Measurements from ENCODE around the gene STAT6. TPM values are rescaled to one million over a fixed set of nuclear protein-coding genes. Genes with fewer than 3 reads are reported as not detected.
A peak's percentile ranks its signal among the peaks of the same experiment; 100 is the strongest.
"Not testable (repeated sequence)": the region's sequence is repeated elsewhere in the genome, so short reads cannot be mapped to it uniquely, and the experiment has no call there.

The STAT6 gene
- total RNA-seq, 1 experiment from 2014 or later = 64.9 TPM

DNA sequence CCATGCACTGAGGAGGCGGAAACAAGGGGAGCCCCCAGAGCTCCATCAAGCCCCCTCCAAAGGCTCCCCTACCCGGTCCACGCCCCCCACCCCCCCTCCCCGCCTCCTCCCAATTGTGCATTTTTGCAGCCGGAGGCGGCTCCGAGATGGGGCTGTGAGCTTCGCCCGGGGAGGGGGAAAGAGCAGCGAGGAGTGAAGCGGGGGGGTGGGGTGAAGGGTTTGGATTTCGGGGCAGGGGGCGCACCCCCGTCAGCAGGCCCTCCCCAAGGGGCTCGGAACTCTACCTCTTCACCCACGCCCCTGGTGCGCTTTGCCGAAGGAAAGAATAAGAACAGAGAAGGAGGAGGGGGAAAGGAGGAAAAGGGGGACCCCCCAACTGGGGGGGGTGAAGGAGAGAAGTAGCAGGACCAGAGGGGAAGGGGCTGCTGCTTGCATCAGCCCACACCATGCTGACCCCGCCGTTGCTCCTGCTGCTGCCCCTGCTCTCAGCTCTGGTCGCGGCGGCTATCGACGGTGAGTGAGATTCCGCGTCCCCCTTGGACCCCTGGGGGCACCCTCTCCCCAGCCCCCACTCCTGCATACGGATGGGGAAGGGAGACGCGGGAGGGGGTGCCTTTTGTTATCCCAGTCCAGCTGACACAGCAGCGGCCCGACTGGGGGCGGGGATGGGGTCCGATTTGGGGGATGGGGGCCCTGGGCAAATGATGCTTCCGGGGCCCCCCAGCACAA lies 17.5 kb upstream of the STAT6 start:
- in situ Hi-C loops (cut with HindIII; ENCODE audit: low sequenced_read_pairs) = no loop called here
- DNase-seq (ENCODE audit: low spot score) = peak; percentile 34

- in situ Hi-C loops (cut with HindIII; ENCODE audit: low sequenced_read_pairs) = no loop called here
- DNase-seq (ENCODE audit: low spot score) = peak; percentile 94
Measured at GRCh38 chr12:57127726-57128518, 16.8 kb upstream of the STAT6 start, which contains the start of gene LRP1. Gene LRP1, plus strand, starts transcription at chr12:57128483. Its CDS starts 482 bp downstream, at chr12:57128965.

DNA sequence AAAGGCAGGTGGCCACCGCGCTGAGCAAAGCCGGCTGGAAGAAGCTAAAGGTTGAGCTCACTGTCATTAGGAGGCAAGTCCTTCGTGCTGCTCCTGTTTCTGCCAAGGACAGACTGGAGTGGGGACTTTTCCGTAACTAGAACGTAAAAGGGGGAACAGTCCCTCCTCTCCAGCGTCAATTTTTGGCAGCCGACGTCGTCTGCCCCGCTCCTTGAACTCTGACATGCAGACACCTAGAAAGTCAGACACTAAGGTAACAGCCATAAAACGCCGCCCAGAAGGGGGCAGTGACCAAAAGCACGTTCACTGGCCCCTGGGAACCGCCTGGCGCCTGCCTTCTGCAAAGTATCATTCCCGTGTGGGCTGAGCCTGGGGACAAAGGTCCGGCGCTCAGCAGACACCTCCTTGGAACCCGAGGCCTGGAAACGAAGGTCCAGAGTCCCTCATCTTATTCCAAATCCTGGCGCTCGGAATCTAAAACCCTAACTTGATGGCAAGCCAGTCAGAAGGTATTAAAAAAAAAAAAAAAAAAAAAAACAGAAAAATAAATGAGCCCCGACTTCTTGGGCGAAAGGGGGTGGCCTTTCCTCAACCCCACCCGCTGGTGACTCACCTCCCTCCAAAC lies 16.1 kb upstream of the STAT6 start:
- DNase-seq (ENCODE audit: low spot score) = peak; percentile 74
- in situ Hi-C loops (cut with HindIII; ENCODE audit: low sequenced_read_pairs) = no loop called here

DNA sequence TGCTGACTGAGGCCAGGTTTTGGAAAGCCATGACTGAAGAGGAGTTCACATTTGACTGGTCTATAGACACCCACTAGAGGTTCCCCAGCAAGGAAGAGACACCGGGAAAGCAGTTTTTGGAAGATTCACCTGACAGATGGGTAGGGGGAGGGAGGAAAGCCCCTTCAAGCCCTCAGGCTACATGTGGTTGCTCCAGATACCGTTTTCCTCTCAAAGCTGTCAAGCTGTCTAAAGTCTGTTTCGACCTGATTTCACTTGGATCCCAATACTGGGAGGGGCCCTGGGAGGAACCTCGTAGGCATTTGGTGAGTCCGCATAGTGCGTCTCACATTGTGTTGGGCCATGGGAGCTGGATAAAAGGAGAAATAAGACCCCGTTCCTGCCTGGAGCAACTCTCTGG lies 15.4 kb upstream of the STAT6 start:
- no peak for DNase-seq (ENCODE audit: low spot score)
- in situ Hi-C loops (cut with HindIII; ENCODE audit: low sequenced_read_pairs) = no loop called here

DNA sequence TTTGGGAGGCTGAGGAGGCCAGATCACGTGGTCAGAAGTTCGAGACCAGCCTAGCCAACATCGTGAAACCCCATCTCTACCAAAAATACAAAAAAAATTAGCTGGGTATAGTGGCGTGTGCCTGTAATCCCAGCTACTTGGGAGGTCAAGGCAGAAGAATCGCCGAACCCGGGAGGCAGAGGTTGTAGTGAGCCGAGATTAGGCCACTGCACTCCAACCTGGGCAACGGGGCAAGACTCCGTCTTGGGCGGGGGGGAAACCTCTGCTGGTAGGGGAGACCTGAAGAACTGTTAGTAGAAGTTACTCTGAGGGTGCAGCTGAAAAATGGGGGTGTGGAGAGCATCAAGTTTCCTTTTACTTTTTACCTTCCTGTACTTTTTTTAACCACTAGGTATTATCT lies 14.9 kb upstream of the STAT6 start:
- in situ Hi-C loops (cut with HindIII; ENCODE audit: low sequenced_read_pairs) = no loop called here

DNA sequence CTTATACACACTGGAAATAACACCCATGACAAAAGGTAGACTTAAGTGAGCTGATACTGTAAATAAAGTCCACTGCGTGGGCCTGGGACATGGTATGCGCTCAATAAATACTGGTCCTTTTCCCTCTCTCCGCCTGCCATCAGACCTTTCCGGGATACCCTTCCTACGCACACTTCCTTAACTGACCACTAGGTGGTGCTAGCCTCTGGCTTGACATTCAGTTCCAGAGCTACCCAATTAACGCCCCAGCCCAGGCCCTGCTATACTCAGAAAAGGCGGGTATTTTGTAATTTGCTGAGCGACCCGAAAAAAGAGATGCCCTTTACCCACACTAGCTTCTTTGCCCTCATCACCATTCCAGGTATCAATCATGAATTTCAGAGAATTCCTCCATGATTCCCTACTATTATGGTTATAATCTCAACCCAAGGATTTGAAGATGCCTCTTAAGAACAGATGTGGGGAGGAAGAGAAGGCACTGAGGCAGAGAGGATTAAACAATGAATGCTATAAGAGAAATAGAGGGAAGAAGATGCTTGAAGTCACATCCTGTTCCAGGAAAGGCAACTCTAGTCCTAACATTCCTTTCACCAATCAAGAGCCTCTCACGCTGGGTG lies 13.2 kb upstream of the STAT6 start:
- in situ Hi-C loops (cut with HindIII; ENCODE audit: low sequenced_read_pairs) = no loop called here
- DNase-seq (ENCODE audit: low spot score) = peak; percentile 88

More for the DNA sequence above, 14.9 kb upstream of the STAT6 start:
- no peak for DNase-seq (ENCODE audit: low spot score)

- in situ Hi-C loops (cut with HindIII; ENCODE audit: low sequenced_read_pairs) = no loop called here
Measured at GRCh38 chr12:57123813-57124212, 12.7 kb upstream of the STAT6 start.

DNA sequence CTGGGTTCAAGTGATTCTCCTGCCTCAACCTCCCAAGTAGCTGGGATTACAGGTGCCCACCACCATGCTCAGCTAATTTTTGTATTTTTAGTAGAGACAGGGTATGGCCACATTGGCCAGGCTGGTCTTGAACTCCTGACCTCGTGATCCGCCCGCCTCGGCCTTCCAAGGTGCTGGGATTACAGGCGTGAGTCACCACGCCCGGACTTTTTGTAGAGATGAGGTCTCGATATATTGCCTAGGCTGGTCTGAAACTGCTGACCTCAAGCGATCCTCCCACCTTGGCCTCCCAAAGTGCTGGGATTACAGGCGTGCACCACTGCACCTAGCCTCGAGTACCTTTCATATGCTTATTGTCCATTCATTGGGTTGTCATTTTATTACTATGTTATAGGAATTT lies 9.6 kb upstream of the STAT6 start:
- DNase-seq (ENCODE audit: low spot score) = not testable (repeated sequence)

More at GRCh38 chr12:57123813-57124212, 12.7 kb upstream of the STAT6 start:
- DNase-seq (ENCODE audit: low spot score) = no peak

GRCh38 chr12:57119294-57120085 lies 8.3 kb upstream of the STAT6 start:
- no peak for DNase-seq (ENCODE audit: low spot score)
- in situ Hi-C loops (cut with HindIII; ENCODE audit: low sequenced_read_pairs) = no loop called here

More for the DNA sequence above, 9.6 kb upstream of the STAT6 start:
- in situ Hi-C loops (cut with HindIII; ENCODE audit: low sequenced_read_pairs) = not testable (repeated sequence)

- in situ Hi-C loops (cut with HindIII; ENCODE audit: low sequenced_read_pairs) = no loop called here
- DNase-seq (ENCODE audit: low spot score) = no peak
Measured at GRCh38 chr12:57118711-57119271, 7.6 kb upstream of the STAT6 start.

- no peak for DNase-seq (ENCODE audit: low spot score)
- in situ Hi-C loops (cut with HindIII; ENCODE audit: low sequenced_read_pairs) = no loop called here
Measured at GRCh38 chr12:57116580-57117281, 5.6 kb upstream of the STAT6 start.

DNA sequence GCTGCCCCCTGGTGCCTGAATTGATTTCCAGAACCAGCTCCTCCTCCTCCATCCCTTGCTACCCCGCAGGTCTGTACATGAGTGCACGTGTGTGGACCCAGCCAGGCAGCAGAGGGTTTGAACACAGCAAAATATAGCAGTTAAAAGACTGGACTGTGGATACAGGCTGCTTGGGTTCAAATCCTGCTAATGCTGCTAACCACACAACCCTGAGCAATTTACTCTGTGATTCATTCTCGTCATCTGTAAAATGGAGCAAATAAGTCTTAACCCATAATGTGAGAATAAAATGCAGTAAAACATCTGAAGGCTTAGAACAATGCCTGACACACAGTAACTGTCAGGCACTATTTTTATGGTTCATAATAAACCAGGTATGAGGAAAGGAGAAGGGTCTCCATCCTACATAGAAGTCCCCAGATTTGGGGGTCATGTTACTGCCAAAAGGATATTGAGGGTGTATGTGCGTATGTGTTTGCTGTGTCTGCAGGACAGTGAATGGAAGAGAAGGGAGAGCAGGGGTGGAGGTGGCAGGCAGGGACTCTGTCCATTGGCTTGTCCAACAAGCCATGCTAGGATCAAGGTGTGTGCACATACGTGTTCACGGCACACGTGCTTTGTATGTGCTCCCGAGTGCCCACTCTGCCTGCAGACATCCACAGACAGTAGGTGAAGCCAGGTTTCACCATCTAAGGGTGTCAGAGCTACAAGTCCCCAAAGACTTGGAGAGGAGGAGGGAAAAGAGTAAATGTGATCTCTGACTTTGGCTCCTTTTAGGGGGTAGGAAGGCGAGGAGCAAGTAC lies 1.5 kb upstream of the STAT6 start:
- in situ Hi-C loops (cut with HindIII; ENCODE audit: low sequenced_read_pairs) = no loop called here
- no peak for DNase-seq (ENCODE audit: low spot score)

GRCh38 chr12:57110104-57111030 lies 795 bp downstream of the STAT6 start:
- in situ Hi-C loops (cut with HindIII; ENCODE audit: low sequenced_read_pairs) = no loop called here
- DNase-seq (ENCODE audit: low spot score) = no peak

- in situ Hi-C loops (cut with HindIII; ENCODE audit: low sequenced_read_pairs) = no loop called here
- no peak for DNase-seq (ENCODE audit: low spot score)
Measured at GRCh38 chr12:57109207-57110103, 1.7 kb downstream of the STAT6 start.

DNA sequence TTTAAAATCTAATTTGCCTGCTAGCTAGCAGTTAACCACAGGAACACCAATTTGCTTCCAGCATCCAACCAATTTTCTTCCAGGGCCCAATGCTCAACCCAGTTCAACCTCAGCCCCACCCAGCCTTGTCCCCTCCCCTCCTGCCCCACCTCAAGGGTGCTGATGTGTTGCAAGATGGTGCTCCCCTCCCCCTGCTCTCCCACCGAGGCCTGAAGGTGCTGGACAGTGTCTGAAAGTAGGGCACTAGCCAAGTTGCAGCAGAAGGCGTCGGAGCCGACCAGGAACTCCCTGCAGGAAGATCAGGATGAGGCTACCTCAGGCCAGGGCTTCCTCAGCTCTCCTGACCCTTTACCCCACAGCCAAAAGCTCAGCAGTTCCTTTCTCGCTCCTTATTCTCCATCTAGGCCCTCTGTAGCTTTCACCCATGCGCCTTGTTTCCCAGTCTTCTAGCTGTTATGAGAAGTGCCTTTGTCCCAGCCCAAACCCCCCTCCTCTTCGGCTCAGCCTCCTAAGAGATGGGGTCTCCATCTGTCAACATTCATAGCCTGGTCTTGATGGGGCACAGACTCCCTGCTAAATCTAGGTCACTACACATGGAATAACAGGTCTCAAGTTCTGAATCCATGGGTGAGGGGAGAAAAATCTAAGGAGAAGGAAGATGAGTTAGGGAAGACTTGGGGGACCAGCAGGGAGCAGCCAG lies 3.6 kb downstream of the STAT6 start:
- in situ Hi-C loops (cut with HindIII; ENCODE audit: low sequenced_read_pairs) = no loop called here
- DNase-seq (ENCODE audit: low spot score) = no peak
